Neural cell (in vitro differentiated cells): Measurements from ENCODE around the gene IKZF1.

Experiments used
- CTCF ChIP-seq: fragments of 450-650 bp; IDR thresholded peaks from 2 replicates; pipeline ENCODE4 v1.5.1; 2014; ENCODE audit warnings: antibody characterized with exemption, mild to moderate bottlenecking, moderate library complexity; ENCODE audit not compliant: poor library complexity, severe bottlenecking
- EP300 ChIP-seq: fragments of 450-650 bp; conservative IDR thresholded peaks from 2 replicates; pipeline ENCODE4 v1.6.1; 2014; ENCODE audit warnings: antibody characterized with exemption, mild to moderate bottlenecking, moderate library complexity; ENCODE audit not compliant: poor library complexity, severe bottlenecking
- EZH2 ChIP-seq: fragments of 200-600, 300-800 bp; shearing (Covaris generic), sonication (generic); IDR thresholded peaks from 2 replicates; pipeline ENCODE4 v1.6.1; 2014; ENCODE audit warnings: antibody characterized with exemption, low read length, borderline replicate concordance, mild to moderate bottlenecking; ENCODE audit not compliant: insufficient read depth, poor library complexity, severe bottlenecking
- POLR2AphosphoS5 ChIP-seq: IDR thresholded peaks from 2 replicates; pipeline ENCODE4 v1.6.1; 2012
- RAD21 ChIP-seq: fragments of 450-650 bp; conservative IDR thresholded peaks from 2 replicates; pipeline ENCODE4 v1.6.1; 2014; ENCODE audit warnings: antibody characterized with exemption, mild to moderate bottlenecking, moderate library complexity
- REST ChIP-seq: IDR thresholded peaks from 2 replicates; pipeline ENCODE4 v1.6.1; 2012; ENCODE audit warnings: borderline replicate concordance
- SMC3 ChIP-seq: fragments of 450-650 bp; conservative IDR thresholded peaks from 2 replicates; pipeline ENCODE4 v1.6.1; 2014; ENCODE audit warnings: antibody characterized with exemption, mild to moderate bottlenecking, moderate library complexity; ENCODE audit not compliant: poor library complexity
- TAF1 ChIP-seq: IDR thresholded peaks from 2 replicates; pipeline ENCODE4 v1.6.1; 2012; ENCODE audit warnings: low read depth

GRCh38 chr7:50370884-50371283, 66.4 kb downstream of the IKZF1 start:
- TF ChIP-seq CTCF (no peak), EZH2 (no peak), REST (no peak), POLR2AphosphoS5 (no peak), TAF1 (no peak), EP300 (no peak), RAD21 (no peak), SMC3 (no peak)
